ENCODE data around the gene RSPH9.
A peak's percentile ranks its signal among the peaks of the same experiment; 100 is the strongest.
"Not testable (repeated sequence)": the region's sequence is repeated elsewhere in the genome, so short reads cannot be mapped to it uniquely, and the experiment has no call there.

The RSPH9 gene

GRCh38 chr6:43629104-43629504 lies 15.7 kb upstream of the RSPH9 start, which contains the start of gene GTPBP2:
Gene GTPBP2 (minus strand): TSS chr6:43629264. CDS start chr6:43629162, 102 bp downstream.
- DNase-seq (ENCODE audit: low spot score) = peak; percentile 98

DNA sequence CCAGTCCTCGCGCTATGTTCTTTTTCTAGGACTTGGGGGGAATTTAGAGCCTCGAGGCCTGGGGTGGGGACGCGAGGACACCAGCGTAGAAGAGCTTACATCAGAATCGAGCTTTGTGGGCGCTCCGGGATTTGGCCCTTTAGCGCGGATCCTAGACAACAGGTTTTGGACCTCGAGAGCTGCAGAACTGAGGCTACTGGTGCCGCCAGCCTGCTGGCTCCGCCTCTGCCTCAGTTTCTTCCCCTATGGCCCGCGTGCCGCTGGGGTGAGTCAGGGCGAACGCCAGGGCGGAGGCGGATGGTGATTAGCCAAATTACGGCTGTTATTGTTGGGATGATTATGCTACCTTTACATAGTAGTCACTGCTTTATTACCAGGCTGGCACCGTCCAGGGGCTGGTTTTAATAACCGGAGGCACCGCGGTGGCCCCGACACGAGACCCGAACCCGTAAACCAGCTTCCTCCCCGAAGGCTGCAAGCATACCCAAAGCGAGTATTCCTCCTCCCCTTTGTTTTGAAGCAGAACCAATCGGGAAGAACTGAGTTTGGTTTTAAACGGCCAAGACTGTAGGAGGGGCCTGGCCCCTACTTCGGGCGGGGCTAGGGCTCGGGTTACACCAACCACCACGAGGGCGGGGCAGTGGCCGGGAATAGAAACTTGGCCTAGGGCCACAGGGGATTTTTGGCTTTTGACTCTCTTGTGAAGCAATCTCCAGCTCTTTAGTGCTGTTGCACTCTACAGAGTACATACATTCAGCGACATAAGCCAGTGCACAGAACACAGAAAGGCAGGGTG lies 15.1 kb upstream of the RSPH9 start:
- DNase-seq (ENCODE audit: low spot score) = peak; percentile 98

GRCh38 chr6:43630980-43631619 lies 13.7 kb upstream of the RSPH9 start:
- no peak for DNase-seq (ENCODE audit: low spot score)

DNA sequence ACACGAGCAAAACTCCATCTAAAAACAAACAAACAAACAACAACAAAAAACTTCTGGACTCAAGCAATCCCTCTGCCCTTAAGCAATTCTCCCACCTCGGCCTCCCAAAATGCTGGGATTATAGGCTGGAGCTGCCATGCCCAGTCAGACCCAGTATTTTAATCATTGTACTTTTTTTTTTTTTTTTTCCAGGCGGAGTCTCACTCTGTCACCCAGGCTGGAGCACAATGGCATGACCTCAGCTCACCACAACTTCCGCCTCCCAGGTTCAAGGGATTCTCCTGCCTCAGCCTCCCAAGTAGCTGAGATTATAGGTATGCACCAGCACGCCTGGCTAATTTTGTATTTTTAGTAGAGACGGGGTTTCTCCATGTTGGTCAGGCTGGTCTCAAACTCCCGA lies 11.8 kb upstream of the RSPH9 start:
- DNase-seq (ENCODE audit: low spot score) = not testable (repeated sequence)

DNA sequence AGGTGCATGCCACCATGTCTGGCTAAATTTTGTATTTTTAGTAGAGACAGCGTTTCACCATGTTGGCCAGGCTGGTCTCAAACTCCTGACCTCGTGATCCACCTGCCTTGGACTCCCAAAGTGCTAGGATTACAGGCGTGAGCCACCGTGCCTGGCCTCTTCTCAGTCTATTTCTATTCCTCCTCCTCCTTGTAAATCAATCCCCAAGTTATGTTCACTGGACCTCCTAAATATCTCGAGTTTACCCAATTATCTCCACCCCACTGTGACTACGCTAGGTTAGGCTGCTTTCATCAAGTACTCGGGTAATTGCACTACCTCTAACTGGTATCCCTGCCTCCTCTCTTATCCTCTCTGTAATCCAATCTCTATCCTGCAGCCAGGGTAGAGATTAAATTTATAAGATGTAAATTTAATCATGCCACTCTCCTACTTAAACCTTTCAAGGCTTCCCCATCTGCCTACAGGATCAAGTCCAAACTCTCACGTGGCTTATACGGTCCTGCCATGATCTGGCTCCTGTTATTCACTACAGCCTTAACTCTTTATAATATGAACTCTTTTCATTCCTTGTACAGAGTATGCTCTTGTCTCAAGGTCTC lies 10.0 kb upstream of the RSPH9 start:
- no peak for DNase-seq (ENCODE audit: low spot score)

- peak; percentile 91 for DNase-seq (ENCODE audit: low spot score)
Measured at GRCh38 chr6:43635387-43636307, 9.2 kb upstream of the RSPH9 start, which contains the start of gene MAD2L1BP. Gene MAD2L1BP (plus strand): TSS chr6:43635840. CDS start chr6:43635876, 36 bp downstream.

DNA sequence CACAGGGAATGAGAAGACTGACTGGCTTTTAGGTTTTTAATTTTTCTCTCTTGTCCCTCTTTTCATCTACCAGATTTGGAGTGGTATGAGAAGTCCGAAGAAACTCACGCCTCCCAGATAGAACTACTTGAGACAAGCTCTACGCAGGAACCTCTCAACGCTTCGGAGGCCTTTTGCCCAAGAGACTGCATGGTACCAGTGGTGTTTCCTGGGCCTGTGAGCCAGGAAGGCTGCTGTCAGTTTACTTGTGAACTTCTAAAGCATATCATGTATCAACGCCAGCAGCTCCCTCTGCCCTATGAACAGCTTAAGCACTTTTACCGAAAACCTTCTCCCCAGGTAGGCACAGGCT lies 8.6 kb upstream of the RSPH9 start:
- no peak for DNase-seq (ENCODE audit: low spot score)

DNA sequence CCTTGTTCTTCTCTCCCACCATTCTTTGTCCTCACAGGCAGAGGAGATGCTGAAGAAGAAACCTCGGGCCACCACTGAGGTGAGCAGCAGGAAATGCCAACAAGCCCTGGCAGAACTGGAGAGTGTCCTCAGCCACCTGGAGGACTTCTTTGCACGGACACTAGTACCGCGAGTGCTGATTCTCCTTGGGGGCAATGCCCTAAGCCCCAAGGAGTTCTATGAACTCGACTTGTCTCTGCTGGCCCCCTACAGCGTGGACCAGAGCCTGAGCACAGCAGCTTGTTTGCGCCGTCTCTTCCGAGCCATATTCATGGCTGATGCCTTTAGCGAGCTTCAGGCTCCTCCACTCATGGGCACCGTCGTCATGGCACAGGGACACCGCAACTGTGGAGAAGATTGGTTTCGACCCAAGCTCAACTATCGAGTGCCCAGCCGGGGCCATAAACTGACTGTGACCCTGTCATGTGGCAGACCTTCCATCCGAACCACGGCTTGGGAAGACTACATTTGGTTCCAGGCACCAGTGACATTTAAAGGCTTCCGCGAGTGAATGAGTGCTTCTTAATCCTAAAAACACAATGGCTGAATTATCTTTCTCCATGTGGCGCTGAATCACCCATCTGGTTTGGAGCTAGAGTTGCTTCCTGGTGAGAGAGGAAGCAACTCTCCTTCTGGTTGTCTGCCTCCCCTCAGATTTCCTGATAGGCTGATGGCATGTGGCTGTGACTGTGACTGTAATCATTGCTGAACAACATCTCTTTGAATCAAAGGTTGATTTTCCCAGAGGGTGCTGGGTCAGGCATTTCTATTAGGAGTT lies 4.6 kb upstream of the RSPH9 start:
- DNase-seq (ENCODE audit: low spot score) = no peak

DNA sequence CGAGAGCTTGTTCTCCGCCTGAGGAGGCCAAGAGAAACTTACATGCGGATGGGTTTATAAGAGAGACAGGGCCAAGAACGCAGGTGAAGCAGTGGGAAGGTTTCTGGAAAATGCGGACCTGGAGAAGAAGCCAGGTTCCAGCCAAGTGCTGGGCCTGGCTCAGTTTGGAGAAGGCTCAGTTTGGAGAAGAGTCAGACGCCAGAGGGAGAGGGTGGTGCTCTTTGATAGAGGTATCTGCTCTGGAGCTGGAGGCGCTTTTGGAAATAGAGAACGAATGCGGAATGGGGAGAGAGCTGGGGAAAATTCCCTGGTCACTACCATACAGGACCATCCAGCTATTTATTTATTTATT lies 753 bp downstream of the RSPH9 start:
- DNase-seq (ENCODE audit: low spot score) = no peak

DNA sequence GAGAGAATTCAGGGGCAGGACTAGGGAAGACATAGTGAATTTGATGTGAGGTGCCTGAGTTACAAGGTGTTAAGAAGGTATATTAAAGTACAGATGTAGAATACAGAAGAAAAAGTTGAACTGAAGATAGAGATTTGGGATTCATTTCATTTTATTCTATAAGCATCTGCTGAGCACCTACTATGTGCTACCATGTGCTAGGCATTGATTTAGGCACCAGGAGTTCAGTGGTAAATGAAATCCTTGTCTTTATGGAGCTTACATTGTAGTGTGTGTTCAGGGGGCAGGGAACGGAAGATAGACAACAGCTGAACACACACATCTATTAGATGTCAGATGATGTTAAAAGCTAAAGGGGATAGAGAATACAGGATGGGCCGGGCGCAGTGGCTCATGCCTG lies 2.8 kb downstream of the RSPH9 start:
- no peak for DNase-seq (ENCODE audit: low spot score)

DNA sequence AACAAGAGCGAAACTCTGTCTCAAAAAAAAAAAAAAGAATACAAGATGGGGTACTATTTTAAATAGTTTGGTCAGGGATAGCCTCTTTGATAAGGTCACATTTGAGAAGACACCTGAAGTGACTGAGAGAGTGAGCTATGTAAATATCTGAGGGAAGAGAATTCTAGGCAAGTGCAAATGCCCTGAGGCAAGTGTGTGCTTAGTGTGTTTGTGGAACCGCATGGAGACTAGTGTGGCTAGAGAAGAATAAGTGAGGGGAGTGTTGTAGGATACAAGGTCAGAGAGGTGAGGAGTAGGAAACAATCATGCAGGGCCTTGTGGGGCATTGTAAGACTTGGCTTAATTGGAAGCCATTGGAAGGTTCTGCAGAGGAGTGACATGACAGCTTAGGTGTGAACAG lies 3.4 kb downstream of the RSPH9 start:
- DNase-seq (ENCODE audit: low spot score) = no peak

GRCh38 chr6:43652822-43653221 lies 8.0 kb downstream of the RSPH9 start:
- not testable (repeated sequence) for DNase-seq (ENCODE audit: low spot score)

DNA sequence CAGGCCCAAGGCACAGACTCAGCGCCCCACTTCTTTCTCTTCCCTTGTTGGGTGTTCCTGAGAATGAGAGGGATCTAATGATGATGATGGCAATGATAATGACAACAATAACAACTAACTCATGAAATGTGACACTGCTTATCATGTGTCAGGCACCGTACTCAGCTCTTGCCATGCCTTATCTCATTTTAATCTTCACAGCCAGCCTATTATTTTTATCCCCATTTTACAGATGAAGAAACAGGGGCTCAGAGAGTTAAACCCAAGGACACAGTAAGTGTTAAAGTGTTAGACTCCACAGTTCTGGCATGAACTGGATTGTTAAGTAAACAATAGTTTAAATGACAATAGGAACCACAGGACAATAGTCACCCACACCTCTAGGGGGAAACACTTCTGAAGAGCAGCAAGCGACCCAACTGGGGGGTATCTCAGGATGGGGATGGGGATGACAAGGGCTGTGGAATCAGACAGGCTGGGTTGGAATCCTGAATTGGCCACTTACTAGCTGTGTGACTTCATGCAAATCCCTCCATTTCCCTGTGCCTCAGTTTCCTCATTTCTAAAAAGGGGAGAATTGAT lies 12.5 kb downstream of the RSPH9 start:
- DNase-seq (ENCODE audit: low spot score) = no peak

DNA sequence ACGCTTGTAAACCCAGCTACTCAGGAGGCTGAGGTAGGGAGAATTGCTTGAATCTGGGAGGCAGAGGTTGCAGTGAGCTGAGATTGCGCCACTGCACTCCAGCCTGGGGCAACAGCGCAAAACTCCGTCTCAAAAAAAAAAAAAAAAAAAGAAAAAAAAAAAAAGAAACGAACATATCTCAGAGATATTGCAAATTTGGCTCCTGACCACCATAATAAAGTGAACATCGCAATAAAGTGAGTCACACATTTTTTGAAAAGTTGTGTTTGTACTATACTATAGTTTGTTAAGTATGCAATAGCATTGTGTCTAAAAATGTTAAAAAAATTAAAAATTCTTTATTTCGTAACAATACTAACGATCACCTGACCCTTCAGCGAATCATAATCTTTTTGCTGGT lies 13.3 kb downstream of the RSPH9 start:
- DNase-seq (ENCODE audit: low spot score) = no peak

DNA sequence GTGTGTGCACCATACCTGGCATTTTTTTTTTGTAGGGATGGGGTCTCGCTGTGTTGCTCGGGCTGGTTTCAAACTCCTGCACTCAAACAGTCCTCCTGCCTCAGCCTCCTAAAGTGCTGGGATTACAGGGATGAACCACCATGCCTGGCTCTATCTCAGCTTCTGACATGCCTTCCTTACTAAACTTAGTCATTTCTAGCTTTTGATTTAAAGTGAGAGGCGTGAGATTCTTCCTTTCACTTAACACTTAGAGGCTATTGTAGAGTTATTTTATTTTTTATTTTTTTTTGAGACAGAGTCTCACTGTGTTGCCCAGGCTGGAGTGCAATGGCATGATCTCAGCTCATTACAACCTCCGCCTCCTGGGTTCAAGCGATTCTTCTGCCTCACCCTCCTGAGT lies 18.1 kb downstream of the RSPH9 start:
- not testable (repeated sequence) for DNase-seq (ENCODE audit: low spot score)

- no peak for DNase-seq (ENCODE audit: low spot score)
Measured at GRCh38 chr6:43665376-43665775, 20.5 kb downstream of the RSPH9 start.

DNA sequence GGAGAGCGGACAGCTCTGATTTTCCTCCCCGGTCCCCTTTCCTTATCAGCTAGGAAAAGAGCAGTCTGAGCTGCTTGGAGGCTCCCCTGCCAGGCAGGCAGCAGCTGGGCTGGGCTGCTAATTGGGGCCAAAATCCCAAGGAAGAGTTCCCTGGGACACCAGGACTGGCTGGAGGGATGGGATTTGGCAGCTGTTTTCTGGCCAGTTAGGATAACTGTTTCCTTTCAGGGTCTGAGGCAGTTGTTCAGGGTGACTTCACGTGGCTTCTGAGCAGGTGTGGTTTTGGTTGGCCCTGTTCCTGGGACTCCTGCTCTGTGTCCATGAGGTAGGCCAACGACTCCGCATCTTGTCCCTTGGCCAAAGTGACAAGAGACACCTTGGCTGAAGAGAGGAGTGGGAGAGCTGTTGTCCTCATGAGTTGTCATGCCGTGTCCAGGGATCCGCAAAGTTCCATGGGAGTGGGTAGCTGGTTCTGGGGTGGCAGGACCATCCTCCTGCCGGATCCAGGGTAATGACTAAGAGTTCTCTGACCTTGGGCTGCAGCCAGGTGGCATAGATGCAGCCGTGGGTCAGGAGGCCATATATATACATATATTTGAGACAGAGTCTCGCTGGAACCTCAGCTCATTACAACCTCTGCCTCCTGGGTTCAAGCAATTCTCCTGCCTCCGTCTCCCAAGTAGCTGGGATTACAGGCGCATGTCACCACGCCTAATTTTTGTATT lies 21.5 kb downstream of the RSPH9 start:
- DNase-seq (ENCODE audit: low spot score) = no peak

DNA sequence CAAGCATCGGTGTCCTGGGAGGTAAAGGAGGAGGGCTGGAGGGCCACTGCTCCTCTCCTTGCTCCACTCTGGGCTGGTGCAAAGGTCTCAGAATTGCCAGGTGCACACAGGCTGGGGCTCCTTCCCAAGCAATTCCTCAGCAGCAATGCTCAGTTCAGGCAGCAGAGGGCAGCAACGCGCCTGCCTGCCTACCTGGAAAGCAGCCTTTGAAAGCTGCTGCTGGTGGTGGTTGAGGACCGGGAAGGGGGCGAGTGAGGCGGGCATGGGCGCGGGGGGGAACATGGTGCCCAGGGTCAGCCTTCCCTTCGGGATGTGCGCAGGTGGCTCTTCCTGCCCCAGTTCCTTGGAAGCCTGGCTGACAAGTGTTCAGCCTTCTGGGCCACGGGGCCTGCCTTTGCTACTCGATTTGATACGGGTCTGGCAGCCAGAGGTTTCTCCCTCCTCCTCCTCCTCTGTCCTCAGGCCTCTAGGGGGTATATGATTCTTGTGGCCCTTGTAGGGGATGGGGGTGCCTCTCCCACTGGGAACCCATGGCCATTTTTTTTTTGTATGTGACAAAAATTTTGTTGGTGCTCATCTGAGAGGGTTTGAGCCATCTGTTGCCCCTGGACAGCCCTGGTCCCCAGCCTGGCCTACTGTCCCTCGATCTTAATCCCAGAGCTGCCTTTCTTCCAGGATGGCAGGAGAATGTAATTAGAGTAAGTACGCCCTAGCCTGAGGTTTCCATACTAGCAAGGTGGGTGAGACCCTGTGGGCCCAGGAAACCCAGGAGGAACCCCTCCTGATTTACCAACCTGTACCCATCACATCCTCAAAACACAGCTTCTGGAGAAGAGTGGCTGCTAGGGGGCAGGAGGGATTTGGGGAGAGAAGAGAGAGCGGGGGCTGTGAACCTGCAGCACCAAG lies 22.7 kb downstream of the RSPH9 start:
- DNase-seq (ENCODE audit: low spot score) = peak; percentile 89

All from left forelimb (tissue), 1 donor.